Left lobe of liver (tissue), 2 donors: Measurements from ENCODE around the gene PRAMEF5. TPM values are rescaled to one million over a fixed set of nuclear protein-coding genes. Genes with fewer than 3 reads are reported as not detected.
"Not testable (repeated sequence)": the region's sequence is repeated elsewhere in the genome, so short reads cannot be mapped to it uniquely, and the experiment has no call there.

Experiments
- ATAC-seq: fragments of 200-7000 bp; cut with Tn5 transposase; one replicate; pipeline ENCODE4 v1.9.1; 2020; ENCODE audit warnings: mild to moderate bottlenecking, moderate library complexity
- DNase-seq: peaks from one replicate; pipeline ENCODE4 v3.0.0-alpha.2; 2020; ENCODE audit warnings: low spot score
- total RNA-seq: library from RNA; stranded (reverse); gene quantifications from one replicate; pipeline ENCODE4 v1.2.1, GENCODE V29; 2021
- donor health status: DM: no; HTN: no; CAD: no; lungs with moderate emphysema.
- donor health status: DM: no; HTN: yes; CAD: no.

PRAMEF5 gene
- total RNA-seq: not detected

GRCh38 chr1:13253898-13254297, at the start of gene PRAMEF5:
TSS of gene PRAMEF5 (plus strand) at chr1:13254198. CDS start at chr1:13259269, 5,071 bp downstream.
- DNase-seq, ATAC-seq: not testable (repeated sequence)

GRCh38 chr1:13208712-13209111, 45.3 kb upstream of the PRAMEF5 start:
- ATAC-seq: peak; percentile 87

GRCh38 chr1:13216619-13217018, 37.4 kb upstream of the PRAMEF5 start:
- not testable (repeated sequence) for DNase-seq
- peak; percentile 65 for ATAC-seq

More at GRCh38 chr1:13208712-13209111, 45.3 kb upstream of the PRAMEF5 start:
- DNase-seq: not testable (repeated sequence)

GRCh38 chr1:13219203-13219602, 34.8 kb upstream of the PRAMEF5 start:
- not testable (repeated sequence) for DNase-seq, ATAC-seq

- peak; percentile 59 for ATAC-seq
- not testable (repeated sequence) for DNase-seq
These were observed 31.2 kb upstream of the PRAMEF5 start for GRCh38 chr1:13222788-13223187.

GRCh38 chr1:13224480-13225060, 29.4 kb upstream of the PRAMEF5 start:
- ATAC-seq: no peak
- peak; percentile 31 for DNase-seq

GRCh38 chr1:13225675-13226204, 28.3 kb upstream of the PRAMEF5 start, which contains the start of gene PRAMEF18:
TSS of gene PRAMEF18 (minus strand) at chr1:13226154. CDS start at chr1:13226106, 48 bp downstream.
- DNase-seq: peak; percentile 27
- ATAC-seq: not testable (repeated sequence)

GRCh38 chr1:13227271-13228055, 26.5 kb upstream of the PRAMEF5 start:
- peak; percentile 27 for DNase-seq
- ATAC-seq: not testable (repeated sequence)

- ATAC-seq (peak; percentile 82), DNase-seq (peak; percentile 48)
These were observed 25.6 kb upstream of the PRAMEF5 start for GRCh38 chr1:13228343-13228781.

GRCh38 chr1:13230096-13230495, 23.9 kb upstream of the PRAMEF5 start:
- peak; percentile 40 for DNase-seq
- not testable (repeated sequence) for ATAC-seq

- not testable (repeated sequence) for ATAC-seq
- peak; percentile 24 for DNase-seq
These were observed 23.4 kb upstream of the PRAMEF5 start for GRCh38 chr1:13230601-13231000.

GRCh38 chr1:13231061-13231750, 22.8 kb upstream of the PRAMEF5 start:
- peak; percentile 37 for DNase-seq

GRCh38 chr1:13232056-13232455, 21.9 kb upstream of the PRAMEF5 start:
- peak; percentile 35 for DNase-seq
- ATAC-seq: not testable (repeated sequence)

More at GRCh38 chr1:13231061-13231750, 22.8 kb upstream of the PRAMEF5 start:
- ATAC-seq: not testable (repeated sequence)

GRCh38 chr1:13234057-13234456, 19.9 kb upstream of the PRAMEF5 start:
- DNase-seq (peak; percentile 77), ATAC-seq (peak; percentile 87)

GRCh38 chr1:13237572-13237971, 16.4 kb upstream of the PRAMEF5 start:
- DNase-seq: peak; percentile 21
- not testable (repeated sequence) for ATAC-seq

- not testable (repeated sequence) for DNase-seq, ATAC-seq
These were observed 14.4 kb upstream of the PRAMEF5 start for GRCh38 chr1:13239633-13240032.

GRCh38 chr1:13243536-13244263, 10.3 kb upstream of the PRAMEF5 start:
- not testable (repeated sequence) for ATAC-seq
- DNase-seq: peak; percentile 23

- not testable (repeated sequence) for ATAC-seq
- peak; percentile 42 for DNase-seq
These were observed 8.0 kb upstream of the PRAMEF5 start for GRCh38 chr1:13245841-13246553.

GRCh38 chr1:13246554-13246871, 7.5 kb upstream of the PRAMEF5 start:
- DNase-seq: peak; percentile 35
- ATAC-seq: not testable (repeated sequence)
